H1 (cell line): Measurements from ENCODE around the gene APBA3. TPM values are rescaled to one million over a fixed set of nuclear protein-coding genes. Genes with fewer than 3 reads are reported as not detected.

ENCODE experiments used
- CTCF ChIA-PET: fragments of 300-600 bp; sonication (Branson Sonifier 250); formaldehyde crosslinking; loops from one replicate; lab custom pipeline; 2021; ENCODE audit not compliant: partially characterized antibody; lab: Charles Lee
- POLR2A ChIA-PET: fragments of 300-600 bp; sonication (Branson Sonifier 250); formaldehyde crosslinking; loops from one replicate; lab custom pipeline; 2021; ENCODE audit warnings: inconsistent platforms; ENCODE audit not compliant: partially characterized antibody; lab: Charles Lee
- DNase-seq, 2 experiments: peaks; one replicate each; pipeline versions ENCODE4 v3.0.0 to v3.0.0-alpha.2; 2010 to 2022; ENCODE audit warnings: low spot score in 2 of 2, low read depth in 1 of 2, mixed read lengths in 1 of 2
- FAIRE-seq: peaks from 2 replicates; lab custom pipeline; 2011; peaks lifted over from hg19 to GRCh38; lab: Jason Lieb, UNC
- H2AFZ ChIP-seq: 2 replicates; pipeline ENCODE4 v1.8.1; 2012; ENCODE audit warnings: low read length, inconsistent platforms
- H2AK5ac ChIP-seq: 2 replicates; pipeline ENCODE4 v1.6.1; 2013; ENCODE audit warnings: low read depth, low read length
- H2BK120ac ChIP-seq: replicated peaks from 2 replicates; pipeline ENCODE3; 2013; ENCODE audit warnings: low read depth, low read length, inconsistent platforms
- H2BK12ac ChIP-seq: 2 replicates; pipeline ENCODE4 v1.6.1; 2013; ENCODE audit warnings: low read depth, low read length
- H2BK15ac ChIP-seq: 2 replicates; pipeline ENCODE4 v1.6.1; 2013; ENCODE audit warnings: low read length
- H2BK20ac ChIP-seq: 2 replicates; pipeline ENCODE4 v1.6.1; 2013; ENCODE audit warnings: low read length
- H2BK5ac ChIP-seq: 2 replicates; pipeline ENCODE4 v1.6.1; 2013; ENCODE audit warnings: low read depth, low read length
- H3K14ac ChIP-seq: 2 replicates; pipeline ENCODE4 v1.6.1; 2013; ENCODE audit warnings: inconsistent platforms; ENCODE audit not compliant: insufficient read length
- H3K18ac ChIP-seq: 2 replicates; pipeline ENCODE4 v1.6.1; 2013; ENCODE audit warnings: low read length; ENCODE audit errors: extremely low read depth
- H3K23ac ChIP-seq: 2 replicates; pipeline ENCODE4 v1.6.1; 2013; ENCODE audit warnings: inconsistent platforms; ENCODE audit not compliant: insufficient read length
- H3K23me2 ChIP-seq: 2 replicates; pipeline ENCODE4 v1.6.1; 2013; ENCODE audit warnings: low read depth, low read length
- H3K27ac ChIP-seq: 2 replicates; pipeline ENCODE4 v1.6.1; 2011; ENCODE audit warnings: low read depth, low read length, inconsistent platforms
- H3K27me3 ChIP-seq, 4 experiments: replicated peaks in 1 of 4; 1 replicate in 1 of 4; 2 replicates in 3 of 4; pipeline versions ENCODE4 v1.6.1 to v1.8.1; 2011 to 2013; ENCODE audit warnings: low read length in 3 of 4, mild to moderate bottlenecking in 3 of 4, inconsistent platforms in 2 of 4, mixed read lengths in 2 of 4, moderate library complexity in 1 of 4; ENCODE audit not compliant: control insufficient read depth in 3 of 4, insufficient read depth in 3 of 4; ENCODE audit errors: extremely low read depth in 1 of 4
- H3K36me3 ChIP-seq, 4 experiments: 2 replicates each; pipeline versions ENCODE4 v1.6.1 to v1.8.1; 2011 to 2013; ENCODE audit warnings: mild to moderate bottlenecking in 4 of 4, low read length in 3 of 4, moderate library complexity in 2 of 4, control low read depth in 1 of 4, inconsistent platforms in 1 of 4; ENCODE audit not compliant: insufficient read depth in 4 of 4, control insufficient read depth in 2 of 4
- H3K4ac ChIP-seq: replicated peaks from 2 replicates; pipeline ENCODE3; 2013; ENCODE audit warnings: low read length, low read depth, mixed read lengths, inconsistent platforms; ENCODE audit not compliant: insufficient read length
- H3K4me1 ChIP-seq, 4 experiments: replicated peaks in 1 of 4; 1 replicate in 1 of 4; 2 replicates in 3 of 4; pipeline versions ENCODE4 v1.6.1 to v1.8.1; 2011 to 2013; ENCODE audit warnings: low read length in 3 of 4, inconsistent platforms in 2 of 4, mixed read lengths in 1 of 4; ENCODE audit not compliant: insufficient read depth in 4 of 4, control insufficient read depth in 3 of 4
- H3K4me2 ChIP-seq, 2 experiments: 2 replicates each; pipeline versions ENCODE4 v1.6.1 to v1.8.1; 2011 to 2013; ENCODE audit warnings: low read depth in 2 of 2, low read length in 2 of 2, control low read depth in 1 of 2, inconsistent platforms in 1 of 2, mild to moderate bottlenecking in 1 of 2; ENCODE audit not compliant: insufficient read depth in 1 of 2
- H3K4me3 ChIP-seq, 4 experiments: fragments of 200-600, 300-600 bp in 1 of 4; sonication (generic), shearing (Covaris generic), sonication (Bioruptor Twin) in 1 of 4; 2 replicates each; pipeline versions ENCODE4 v1.5.1 to v1.8.1; 2011 to 2016; ENCODE audit warnings: low read length in 4 of 4, low read depth in 3 of 4, control low read depth in 2 of 4, inconsistent platforms in 2 of 4, mild to moderate bottlenecking in 2 of 4, mixed read lengths in 1 of 4, moderate library complexity in 1 of 4; ENCODE audit not compliant: insufficient read depth in 2 of 4; ENCODE audit errors: extremely low read depth in 1 of 4
- H3K56ac ChIP-seq: replicated peaks from 2 replicates; pipeline ENCODE3; 2013; ENCODE audit warnings: low read depth, mild to moderate bottlenecking, mixed read lengths, low read length, inconsistent platforms; ENCODE audit not compliant: insufficient read length
- H3K79me1 ChIP-seq: 2 replicates; pipeline ENCODE4 v1.6.1; 2013; ENCODE audit warnings: low read depth, low read length, control low read depth
- H3K79me2 ChIP-seq, 2 experiments: 2 replicates each; pipeline versions ENCODE4 v1.6.1 to v1.8.1; 2012 to 2013; ENCODE audit warnings: low read length in 2 of 2, mild to moderate bottlenecking in 2 of 2, inconsistent platforms in 1 of 2; ENCODE audit not compliant: insufficient read depth in 2 of 2, control insufficient read depth in 1 of 2
- H3K9ac ChIP-seq, 4 experiments: replicated peaks in 1 of 4; 1 replicate in 1 of 4; 2 replicates in 3 of 4; pipeline versions ENCODE4 v1.6.1 to v1.8.1; 2011 to 2013; ENCODE audit warnings: low read depth in 3 of 4, low read length in 3 of 4, control low read depth in 2 of 4, mild to moderate bottlenecking in 2 of 4, moderate library complexity in 2 of 4, inconsistent platforms in 1 of 4; ENCODE audit errors: extremely low read depth in 1 of 4
- H3K9me3 ChIP-seq, 2 experiments: 2 replicates each; pipeline versions ENCODE4 v1.6.1 to v1.8.1; 2012 to 2013; ENCODE audit warnings: mild to moderate bottlenecking in 2 of 2, moderate library complexity in 2 of 2, control low read depth in 1 of 2, inconsistent platforms in 1 of 2, low read depth in 1 of 2, low read length in 1 of 2, mixed read lengths in 1 of 2; ENCODE audit not compliant: insufficient read depth in 2 of 2
- H4K20me1 ChIP-seq, 2 experiments: replicated peaks in 1 of 2; 2 replicates each; pipeline versions ENCODE3 to v1.8.1; 2011 to 2013; ENCODE audit warnings: inconsistent platforms in 2 of 2, low read length in 2 of 2, mild to moderate bottlenecking in 1 of 2; ENCODE audit not compliant: insufficient read depth in 2 of 2, control insufficient read depth in 1 of 2
- H4K5ac ChIP-seq: 2 replicates; pipeline ENCODE4 v1.6.1; 2013; ENCODE audit warnings: low read length, low read depth, mixed read lengths, inconsistent platforms; ENCODE audit not compliant: insufficient read length
- H4K8ac ChIP-seq: 2 replicates; pipeline ENCODE4 v1.8.0; 2013; ENCODE audit warnings: mild to moderate bottlenecking, moderate library complexity, low read length, inconsistent platforms; ENCODE audit not compliant: insufficient read depth; ENCODE audit errors: extremely low read depth
- H4K91ac ChIP-seq: replicated peaks from 2 replicates; pipeline ENCODE3; 2013; ENCODE audit warnings: low read length, mixed read lengths, inconsistent platforms; ENCODE audit not compliant: insufficient read length
- BCL11A ChIP-seq, 2 experiments: IDR thresholded peaks; one replicate each; pipeline ENCODE4 v1.6.1; 2011; ENCODE audit warnings: low read depth in 2 of 2, low read length in 2 of 2, mild to moderate bottlenecking in 2 of 2
- BRCA1 ChIP-seq: IDR thresholded peaks from 2 replicates; pipeline ENCODE4 v1.6.1; 2012; ENCODE audit warnings: low read depth, low read length, improper control_type of control experiment
- CTBP2 ChIP-seq: IDR thresholded peaks from 2 replicates; pipeline ENCODE4 v1.7.0; 2011; ENCODE audit warnings: borderline replicate concordance, mild to moderate bottlenecking, moderate library complexity, mixed read lengths, low read length; ENCODE audit not compliant: insufficient read depth, insufficient read length
- KDM4A ChIP-seq: IDR thresholded peaks from one replicate; pipeline ENCODE4 v1.7.1; 2012; ENCODE audit warnings: low read depth, mild to moderate bottlenecking, moderate library complexity, low read length, inconsistent platforms; ENCODE audit not compliant: severe bottlenecking
- SIN3A ChIP-seq, 2 experiments: IDR thresholded peaks in 1 of 2; conservative IDR thresholded peaks in 1 of 2; 2 replicates each; pipeline ENCODE4 v1.6.1; 2011 to 2012; ENCODE audit warnings: low read length in 2 of 2, improper control_type of control experiment in 1 of 2, low read depth in 1 of 2, mild to moderate bottlenecking in 1 of 2
- SUZ12 ChIP-seq: fragments of 200-600 bp; sonication (generic); IDR thresholded peaks from 2 replicates; pipeline ENCODE4 v1.6.1; 2012; ENCODE audit warnings: mild to moderate bottlenecking, inconsistent platforms, low read length, moderate library complexity, mixed read lengths
- TBP ChIP-seq: IDR thresholded peaks from 2 replicates; pipeline ENCODE4 v1.6.1; 2011; ENCODE audit warnings: low read depth, low read length, improper control_type of control experiment
- TEAD4 ChIP-seq: IDR thresholded peaks from 2 replicates; pipeline ENCODE4 v1.6.1; 2012; ENCODE audit warnings: low read depth, low read length, inconsistent platforms, mixed read lengths
- WGBS, 2 experiments: shearing (Covaris generic) in 1 of 2; methylation state at CpG; one replicate each; pipeline versions ENCODE4 v1.1.6 to v1.1.7; 2013 to 2015; ENCODE audit warnings: low lambda C conversion rate in 2 of 2, mixed read lengths in 2 of 2, inconsistent platforms in 1 of 2, low coverage in 1 of 2, missing lambda C conversion rate in 1 of 2; ENCODE audit not compliant: insufficient replicate concordance in 2 of 2, insufficient coverage in 1 of 2, insufficient read length in 1 of 2; ENCODE audit errors: extremely low coverage in 1 of 2, missing lambda C conversion rate in 1 of 2; 5-methylcytosine and 5-hydroxymethylcytosine counted together
- polyA plus RNA-seq, 7 experiments: library from polyadenylated mRNA; depleted of rRNA in 3 of 7; stranded (reverse) in 5 of 7; unstranded in 2 of 7; fragments of >200 nt in 5 of 7; fragments of 200-250 nt in 2 of 7; gene quantifications; 1 replicate in 5 of 7; 2 replicates in 1 of 7; 4 replicates in 1 of 7; pipeline versions ENCODE4 v1.2.1 to v1.2.3, GENCODE V29; 2011 to 2013; ENCODE audit warnings: missing spikeins in 2 of 7, mixed read lengths in 2 of 7
- total RNA-seq: library from RNA; stranded (reverse); fragmentation: NEBNext Ultra II Directional; extraction: Animal tissue kit (Norgen Biotek cat#: 25700); gene quantifications from 2 replicates; pipeline ENCODE4 v1.2.1, GENCODE V29; 2021
- TF ChIP-seq, protein P1 (sequence below), 3 experiments: IDR thresholded peaks; 1 replicate in 2 of 3; 2 replicates in 1 of 3; pipeline versions ENCODE4 v1.5.1 to v1.6.1; 2011; ENCODE audit warnings: low read length in 3 of 3, mild to moderate bottlenecking in 3 of 3, inconsistent platforms in 2 of 3, low read depth in 1 of 3, moderate library complexity in 1 of 3; ENCODE audit not compliant: insufficient read depth in 1 of 3; ENCODE audit errors: control extremely low read depth in 1 of 3

The APBA3 gene
- total and polyA plus RNA-seq, 2 of the 8 experiments (the other 6 are each of a cell fraction or from before 2014, with no cell fraction given) = 21.4 to 36.9 TPM

DNA sequence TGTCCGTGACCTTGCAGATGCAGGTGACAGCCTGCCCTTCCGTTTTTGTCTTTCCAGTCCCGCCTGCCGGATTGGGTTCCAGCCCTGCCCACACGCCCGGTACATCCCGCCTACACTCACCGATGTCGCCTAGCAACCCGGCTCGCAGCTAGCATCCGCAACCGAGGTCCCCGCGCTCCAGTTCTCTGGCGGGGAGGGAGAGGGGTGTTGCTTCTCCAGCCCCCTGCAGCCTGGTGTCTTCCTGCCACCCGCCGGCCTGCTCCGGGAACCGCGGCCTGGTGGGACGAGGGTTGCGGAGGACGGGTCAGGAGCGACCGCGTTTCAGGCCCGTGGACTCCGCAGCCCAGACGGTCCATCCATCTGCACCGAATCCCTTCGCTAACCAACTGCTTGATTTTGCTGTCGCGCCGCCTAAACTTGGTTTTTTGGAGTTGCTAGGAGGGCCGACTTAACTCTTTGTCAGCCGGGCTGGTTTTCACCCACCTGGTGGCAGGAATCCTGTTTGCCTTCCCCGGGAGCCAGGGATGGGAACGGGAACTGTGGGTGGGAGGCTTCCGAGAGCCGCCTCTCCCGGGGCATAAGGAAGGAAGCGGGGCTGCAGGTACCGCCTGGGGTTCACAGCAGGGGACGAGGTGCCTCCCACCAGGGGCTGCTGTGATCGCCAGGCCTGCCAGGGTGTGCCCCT lies 40.1 kb upstream of the APBA3 start:
- Histone ChIP-seq H3K23me2 (peaks cover 6% of the 10 kb centered on the region; the same call in 1 of the 2 replicates), H2AK5ac (no peak overlapping the region), H4K8ac (peak overlapping the region; percentile 35; the same call in 1 of the 2 replicates), H3K14ac (no peak overlapping the region), H2BK120ac (no peak overlapping the region), H3K4me2 (peak overlapping the region; percentile 81 to 90), H3K9ac (no peak overlapping the region), H3K4ac (no peak overlapping the region), H3K18ac (no peak overlapping the region), H3K4me3 (peak overlapping the region; percentile 32 to 59 (median 44)), H4K5ac (no peak overlapping the region), H2BK12ac (no peak overlapping the region), H2AFZ (no peak overlapping the region), H3K56ac (no peak overlapping the region), H3K36me3 (no peaks in the 10 kb centered on the region), H2BK15ac (no peak overlapping the region), H4K20me1 (no peaks in the 10 kb centered on the region), H3K27ac (no peak overlapping the region), H3K27me3 (peaks cover 0 to 6% (median 4%) of the 10 kb centered on the region in 4 experiments; a peak in 5 of 7 replicates), H2BK5ac (no peak overlapping the region), H2BK20ac (no peak overlapping the region), H3K4me1 (peaks cover 0 to 3% (median 1%) of the 10 kb centered on the region in 4 experiments; a peak in 3 of 7 replicates), H3K79me2 (no peaks in the 10 kb centered on the region), H3K23ac (no peak overlapping the region), H3K9me3 (peaks cover 3 to 4% of the 10 kb centered on the region in 2 experiments; a peak in 2 of 4 replicates), H4K91ac (no peak overlapping the region), H3K79me1 (no peaks in the 10 kb centered on the region)
- DNase-seq (peak in 1 of 2 experiments; percentile 81), FAIRE-seq (no peak)
- WGBS, 2 experiments = 12% methylated on average over 30 of the region's 46 CpGs; no CpG with 5 or more reads in 1 of the 2 experiments
- CTCF ChIA-PET = no interaction called here
- POLR2A ChIA-PET = no interaction called here
- peak in 1 of 2 experiments; percentile 70; a peak in 2 of 4 replicates for TF ChIP-seq SIN3A (conservative IDR thresholded peaks at IDR 0.05 in 1 of 2, IDR thresholded peaks at IDR 0.05 in 1 of 2; ENCODE audit: low read depth in 1 of 2, low read length in 2 of 2)
- TF ChIP-seq TEAD4 = peak; percentile 95
- TF ChIP-seq, protein P1, sequence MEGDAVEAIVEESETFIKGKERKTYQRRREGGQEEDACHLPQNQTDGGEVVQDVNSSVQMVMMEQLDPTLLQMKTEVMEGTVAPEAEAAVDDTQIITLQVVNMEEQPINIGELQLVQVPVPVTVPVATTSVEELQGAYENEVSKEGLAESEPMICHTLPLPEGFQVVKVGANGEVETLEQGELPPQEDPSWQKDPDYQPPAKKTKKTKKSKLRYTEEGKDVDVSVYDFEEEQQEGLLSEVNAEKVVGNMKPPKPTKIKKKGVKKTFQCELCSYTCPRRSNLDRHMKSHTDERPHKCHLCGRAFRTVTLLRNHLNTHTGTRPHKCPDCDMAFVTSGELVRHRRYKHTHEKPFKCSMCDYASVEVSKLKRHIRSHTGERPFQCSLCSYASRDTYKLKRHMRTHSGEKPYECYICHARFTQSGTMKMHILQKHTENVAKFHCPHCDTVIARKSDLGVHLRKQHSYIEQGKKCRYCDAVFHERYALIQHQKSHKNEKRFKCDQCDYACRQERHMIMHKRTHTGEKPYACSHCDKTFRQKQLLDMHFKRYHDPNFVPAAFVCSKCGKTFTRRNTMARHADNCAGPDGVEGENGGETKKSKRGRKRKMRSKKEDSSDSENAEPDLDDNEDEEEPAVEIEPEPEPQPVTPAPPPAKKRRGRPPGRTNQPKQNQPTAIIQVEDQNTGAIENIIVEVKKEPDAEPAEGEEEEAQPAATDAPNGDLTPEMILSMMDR (IDR thresholded peaks at IDR 0.05; ENCODE audit: control extremely low read depth in 1 of 3, insufficient read depth in 1 of 3, low read depth in 1 of 3, low read length in 3 of 3) = peak; percentile 22 to 42 (median 40); a peak in 3 of 4 replicates
- no peak for TF ChIP-seq BCL11A (IDR thresholded peaks at IDR 0.05; ENCODE audit: low read depth in 2 of 2, low read length in 2 of 2)
- no peak; the same call in 1 of the 2 replicates for TF ChIP-seq TBP
- no peak for TF ChIP-seq BRCA1
- peak; percentile 76 for TF ChIP-seq CTBP2
- peak; percentile 40; the same call in 1 of the 2 replicates for TF ChIP-seq SUZ12
- peak; percentile 50 for TF ChIP-seq KDM4A
